Measurements from ENCODE around the gene WDFY2.
A peak's percentile ranks its signal among the peaks of the same experiment; 100 is the strongest.

WDFY2 gene

DNA sequence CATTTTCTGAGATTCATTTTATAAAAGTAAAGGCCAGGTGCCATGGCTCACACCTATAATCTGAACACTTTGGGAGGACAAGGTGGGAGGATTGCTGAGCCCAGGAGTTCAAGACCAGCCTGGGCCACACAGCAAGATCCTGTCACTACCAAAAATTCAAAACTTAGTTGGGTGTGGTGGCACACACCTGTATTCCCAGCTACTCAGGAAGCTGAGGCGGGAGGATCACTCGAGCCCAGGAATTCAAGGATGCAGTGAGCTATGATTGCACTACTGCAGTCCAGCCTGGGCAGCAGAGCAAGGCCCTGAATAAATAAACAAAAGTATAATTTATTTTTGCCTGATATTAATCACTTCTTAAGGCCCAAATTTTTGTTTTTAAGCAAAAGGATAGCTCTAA lies 179.2 kb downstream of the WDFY2 start:
- TF ChIP-seq, protein P1, sequence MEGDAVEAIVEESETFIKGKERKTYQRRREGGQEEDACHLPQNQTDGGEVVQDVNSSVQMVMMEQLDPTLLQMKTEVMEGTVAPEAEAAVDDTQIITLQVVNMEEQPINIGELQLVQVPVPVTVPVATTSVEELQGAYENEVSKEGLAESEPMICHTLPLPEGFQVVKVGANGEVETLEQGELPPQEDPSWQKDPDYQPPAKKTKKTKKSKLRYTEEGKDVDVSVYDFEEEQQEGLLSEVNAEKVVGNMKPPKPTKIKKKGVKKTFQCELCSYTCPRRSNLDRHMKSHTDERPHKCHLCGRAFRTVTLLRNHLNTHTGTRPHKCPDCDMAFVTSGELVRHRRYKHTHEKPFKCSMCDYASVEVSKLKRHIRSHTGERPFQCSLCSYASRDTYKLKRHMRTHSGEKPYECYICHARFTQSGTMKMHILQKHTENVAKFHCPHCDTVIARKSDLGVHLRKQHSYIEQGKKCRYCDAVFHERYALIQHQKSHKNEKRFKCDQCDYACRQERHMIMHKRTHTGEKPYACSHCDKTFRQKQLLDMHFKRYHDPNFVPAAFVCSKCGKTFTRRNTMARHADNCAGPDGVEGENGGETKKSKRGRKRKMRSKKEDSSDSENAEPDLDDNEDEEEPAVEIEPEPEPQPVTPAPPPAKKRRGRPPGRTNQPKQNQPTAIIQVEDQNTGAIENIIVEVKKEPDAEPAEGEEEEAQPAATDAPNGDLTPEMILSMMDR (conservative IDR thresholded peaks at IDR 0.05; ENCODE audit: low read length): no peak
- no peak overlapping the region for H3K4me3 ChIP-seq (ENCODE audit: low read length)

DNA sequence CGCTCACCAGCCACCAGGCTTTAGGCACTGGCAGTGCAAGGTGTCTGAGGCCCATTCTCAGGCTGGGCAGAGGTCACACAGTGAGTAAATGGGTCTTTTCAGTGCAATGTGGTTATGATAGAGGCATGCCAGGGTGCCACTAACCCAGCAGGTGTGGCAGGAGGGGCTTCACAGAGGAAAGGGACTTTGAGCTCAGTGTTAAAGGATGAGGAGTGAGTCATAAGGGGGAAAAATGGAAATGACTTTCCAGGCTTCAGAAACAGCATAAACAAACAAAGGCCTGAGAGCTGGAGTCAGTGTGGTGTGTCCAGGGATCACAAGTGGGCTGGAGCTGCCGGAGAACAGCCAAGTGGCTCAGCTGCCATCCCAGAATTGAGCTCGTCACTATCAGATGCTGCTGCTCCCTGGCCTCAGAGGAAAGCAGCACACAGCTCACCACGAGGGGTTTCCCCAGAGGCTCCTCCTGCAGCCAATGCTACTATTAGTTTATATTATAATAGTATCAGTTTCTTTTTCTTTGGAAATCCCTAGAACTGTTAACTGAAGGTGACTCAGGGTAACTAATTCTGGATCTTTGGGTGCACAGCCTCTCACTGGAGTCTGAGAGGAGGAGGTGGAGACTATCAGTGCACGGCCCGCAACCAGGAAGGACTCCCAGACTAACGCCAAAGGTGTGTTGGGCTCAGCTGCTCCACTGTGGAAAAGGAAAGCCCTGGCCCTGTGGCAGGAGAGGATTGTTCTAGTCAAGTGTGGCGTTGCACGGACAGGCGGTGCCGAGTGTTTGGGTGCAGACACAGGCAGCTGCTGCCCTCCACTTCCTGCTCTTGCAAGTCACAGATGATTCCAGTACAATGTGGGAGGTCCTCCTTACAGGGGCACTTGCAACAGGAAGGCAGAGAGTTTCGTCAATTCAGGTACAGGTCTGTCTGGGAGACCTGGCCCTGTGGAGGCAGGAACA lies 180.2 kb downstream of the WDFY2 start:
- TF ChIP-seq, protein P1 (conservative IDR thresholded peaks at IDR 0.05; ENCODE audit: low read length): peak; percentile 12; the same call in 1 of the 2 replicates
- DNase-seq (ENCODE audit: low read depth): peak; percentile 43
- no peak overlapping the region for H3K4me3 ChIP-seq (ENCODE audit: low read length)

More for the DNA sequence above, 179.2 kb downstream of the WDFY2 start:
- DNase-seq (ENCODE audit: low read depth): no peak

DNA sequence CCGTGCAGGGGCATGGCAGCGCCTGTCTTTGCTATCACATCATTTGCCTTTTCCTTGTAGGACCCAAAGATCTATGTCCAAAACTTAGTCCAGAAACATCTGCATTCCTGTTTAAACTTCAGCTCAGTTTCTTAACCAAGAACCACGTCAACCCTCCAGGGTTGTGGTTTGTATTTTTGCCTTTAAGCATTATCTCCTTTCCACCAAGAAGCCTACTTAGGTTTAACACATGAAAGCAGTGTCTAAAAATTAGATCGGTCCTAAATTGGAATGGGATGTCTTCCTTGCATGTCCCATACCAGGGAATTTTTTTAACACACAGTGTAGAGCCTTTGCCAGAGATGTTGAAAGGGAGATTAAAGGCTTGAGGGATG lies 180.9 kb downstream of the WDFY2 start:
- peak; percentile 30 for DNase-seq (ENCODE audit: low read depth)
- TF ChIP-seq, protein P1 (conservative IDR thresholded peaks at IDR 0.05; ENCODE audit: low read length): no peak
- no peak overlapping the region for H3K4me3 ChIP-seq (ENCODE audit: low read length)

DNA sequence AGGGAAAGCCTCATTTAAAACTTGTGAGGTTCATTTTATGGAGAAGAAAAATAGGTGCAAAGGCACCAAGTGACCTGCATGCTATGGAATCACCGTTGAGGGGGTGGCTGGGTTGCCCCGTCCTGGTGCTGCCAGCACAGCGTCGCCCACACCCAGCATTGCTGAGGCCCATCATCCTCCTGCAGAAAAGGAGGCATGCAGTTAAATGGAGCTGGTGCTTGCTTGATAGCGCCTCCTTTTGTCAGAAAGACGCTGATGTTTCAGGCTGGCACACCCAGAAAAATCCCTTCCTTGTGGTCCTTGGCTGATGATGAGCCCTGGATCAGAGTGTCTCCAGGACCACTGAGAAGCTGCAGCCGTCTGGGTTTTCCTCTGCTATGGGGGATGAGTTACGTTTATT lies 182.8 kb downstream of the WDFY2 start:
- no peak for DNase-seq (ENCODE audit: low read depth)
- TF ChIP-seq, protein P1 (conservative IDR thresholded peaks at IDR 0.05; ENCODE audit: low read length): no peak
- H3K4me3 ChIP-seq (ENCODE audit: low read length): no peak overlapping the region

DNA sequence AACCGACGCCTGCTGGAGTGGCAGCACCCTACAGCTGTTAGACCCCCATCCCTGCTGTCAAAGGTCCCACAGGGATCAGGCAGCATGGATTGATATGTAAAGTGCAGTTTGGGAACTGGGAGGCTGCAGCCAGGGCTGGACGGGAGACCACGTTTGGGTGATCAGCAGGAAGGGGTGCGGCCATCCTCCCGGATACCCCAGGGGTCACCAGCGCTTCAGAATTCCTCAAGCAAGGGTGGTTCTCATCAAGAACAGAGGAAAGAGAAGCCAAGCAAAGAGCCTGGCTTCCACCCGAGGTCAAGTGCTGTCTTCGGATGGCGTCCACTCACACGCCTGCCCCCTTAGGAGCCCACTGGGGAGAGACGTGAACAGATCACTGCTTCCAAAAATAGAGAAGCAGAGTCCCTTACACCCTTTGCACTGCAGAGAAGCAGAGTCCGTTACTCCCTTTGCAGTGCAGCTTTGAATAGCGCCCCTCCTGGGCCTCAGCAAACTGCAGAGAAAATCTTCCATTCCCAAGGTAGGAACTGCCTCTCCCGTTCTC lies 184.2 kb downstream of the WDFY2 start:
- no peak for DNase-seq (ENCODE audit: low read depth)
- TF ChIP-seq, protein P1 (conservative IDR thresholded peaks at IDR 0.05; ENCODE audit: low read length): peak; percentile 10; the same call in 1 of the 2 replicates
- no peak overlapping the region for H3K4me3 ChIP-seq (ENCODE audit: low read length)

DNA sequence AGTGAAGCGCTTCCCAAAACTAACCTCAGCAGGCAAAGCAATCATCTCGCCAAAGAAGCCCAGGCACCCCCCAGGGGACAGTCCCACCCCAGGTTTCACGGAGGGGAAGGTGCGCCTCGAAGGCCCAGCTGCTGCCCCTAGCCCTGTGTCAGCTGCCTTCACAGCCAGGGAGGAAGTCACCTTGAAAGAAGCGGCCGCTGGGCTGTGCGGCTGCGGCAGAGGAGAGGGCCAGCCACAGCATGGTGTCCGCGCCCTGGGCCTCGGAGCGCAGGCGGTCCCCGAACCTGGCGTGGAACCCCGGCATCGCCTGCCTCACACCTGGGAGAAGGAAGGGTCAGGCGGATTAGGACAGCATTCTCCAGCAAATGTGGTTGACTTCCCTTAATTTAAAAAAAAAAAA lies 184.7 kb downstream of the WDFY2 start:
- no peak for DNase-seq (ENCODE audit: low read depth)
- H3K4me3 ChIP-seq (ENCODE audit: low read length): no peak overlapping the region
- TF ChIP-seq, protein P1 (conservative IDR thresholded peaks at IDR 0.05; ENCODE audit: low read length): no peak

Measured in AG10803 (cell line).